Naive thymus-derived CD8-positive, alpha-beta T cell (primary cell): ENCODE results near the gene CCL20. TPM values are rescaled to one million over a fixed set of nuclear protein-coding genes. Genes with fewer than 3 reads are reported as not detected.

Experiments
- ATAC-seq, 2 donors: fragments of 150-1000 bp; cut with Tn5 transposase in 1 of 2; sonication (Bioruptor Pico), chemical (Tn5 transposase) in 1 of 2; 1 replicate in 1 of 2; 2 replicates in 1 of 2; pipeline ENCODE4 v1.10.0; 2021; ENCODE audit warnings: mild to moderate bottlenecking in 2 of 2, moderate library complexity in 2 of 2
- POLR2A ChIA-PET: fragments of 350-600 bp; sonication (Branson Sonifier 250); formaldehyde crosslinking; loops from one replicate; lab custom pipeline; 2021; ENCODE audit warnings: antibody characterized with exemption; lab: Charles Lee
- DNase-seq, 10 donors: peaks; one replicate each; pipeline versions ENCODE4 v3.0.0 to v3.0.0-alpha.2; 2020 to 2022
- H3K27ac Mint-ChIP-seq, 10 donors: one replicate each; pipeline ENCODE4 v1.8.0; 2020 to 2022; ENCODE audit warnings: mild to moderate bottlenecking in 10 of 10, mixed read lengths in 10 of 10, moderate library complexity in 4 of 10, inconsistent platforms in 1 of 10
- H3K27me3 Mint-ChIP-seq, 5 donors: one replicate each; pipeline ENCODE4 v1.8.0; 2021 to 2022; ENCODE audit warnings: mixed read lengths in 5 of 5
- H3K36me3 Mint-ChIP-seq, 3 donors: one replicate each; pipeline ENCODE4 v1.8.0; 2020 to 2022; ENCODE audit warnings: mixed read lengths in 3 of 3, mild to moderate bottlenecking in 2 of 3, inconsistent platforms in 1 of 3
- H3K4me1 Mint-ChIP-seq, 4 donors: one replicate each; pipeline ENCODE4 v1.8.0; 2021 to 2022; ENCODE audit warnings: mixed read lengths in 4 of 4
- H3K4me3 Mint-ChIP-seq, 10 donors: one replicate each; pipeline ENCODE4 v1.8.0; 2020 to 2022; ENCODE audit warnings: mild to moderate bottlenecking in 10 of 10, mixed read lengths in 10 of 10, moderate library complexity in 6 of 10, inconsistent platforms in 1 of 10
- H3K9me3 Mint-ChIP-seq, 9 donors: one replicate each; pipeline ENCODE4 v1.8.0; 2020 to 2022; ENCODE audit warnings: mixed read lengths in 9 of 9, mild to moderate bottlenecking in 3 of 9, inconsistent platforms in 1 of 9, moderate library complexity in 1 of 9
- polyA plus RNA-seq, 3 donors: library from polyadenylated mRNA; unstranded; fragments of 300-500 nt; fragmentation: Illumina TruSeq; gene quantifications; one replicate each; pipeline ENCODE4 v1.2.3, GENCODE V29; 2021
- total RNA-seq, 8 experiments: library from RNA in 2 of 8; stranded (reverse) in 2 of 8; gene quantifications; one replicate each; pipeline ENCODE4 v1.2.3 and lab custom pipeline; 2021 to 2026

The CCL20 gene
- total and polyA plus RNA-seq, 5 experiments from 2014 or later = not detected

DNA sequence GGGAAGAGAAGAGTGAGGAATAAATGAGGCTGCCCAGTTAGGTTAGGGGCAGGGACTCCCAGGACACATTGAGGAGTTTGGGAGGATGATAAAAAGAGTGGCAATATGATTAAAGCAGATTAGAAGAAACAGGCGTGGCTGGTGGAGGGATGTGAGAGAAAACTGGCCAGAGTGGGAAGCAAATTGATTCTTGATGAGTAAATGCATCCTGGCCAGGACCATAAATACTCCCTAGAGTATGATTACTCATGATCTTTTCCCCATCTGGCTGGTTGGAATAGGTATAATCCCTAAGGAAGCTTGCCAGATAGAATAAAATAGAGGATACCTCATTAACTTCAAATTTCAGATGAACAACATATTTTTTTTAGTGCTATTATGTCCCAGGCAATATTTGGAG is 36.3 kb downstream of the CCL20 start:
- peak overlapping the region in 1 of 10 donors; percentile 14 for H3K27ac Mint-ChIP-seq
- no peaks in the 10 kb centered on the region for H3K36me3 Mint-ChIP-seq
- ATAC-seq = no peak
- POLR2A ChIA-PET = no interaction called here
- no peaks in the 10 kb centered on the region for H3K4me1 Mint-ChIP-seq
- peaks cover 0 to 2% (median 0%) of the 10 kb centered on the region in 9 donors for H3K9me3 Mint-ChIP-seq
- no peak for DNase-seq
- H3K27me3 Mint-ChIP-seq = peaks cover 1 to 30% (median 15%) of the 10 kb centered on the region in 5 donors
- no peak overlapping the region for H3K4me3 Mint-ChIP-seq

- no peak for ATAC-seq
- no peaks in the 10 kb centered on the region for H3K36me3 Mint-ChIP-seq
- H3K9me3 Mint-ChIP-seq = peaks cover 0 to 2% (median 0%) of the 10 kb centered on the region in 9 donors
- POLR2A ChIA-PET = no interaction called here
- no peaks in the 10 kb centered on the region for H3K4me1 Mint-ChIP-seq
- H3K27me3 Mint-ChIP-seq = peaks cover 3 to 30% (median 15%) of the 10 kb centered on the region in 5 donors
- no peak overlapping the region for H3K4me3 Mint-ChIP-seq
- H3K27ac Mint-ChIP-seq = no peak overlapping the region
- DNase-seq = no peak
Observed at GRCh38 chr2:227853204-227853629, 39.6 kb downstream of the CCL20 start.

DNA sequence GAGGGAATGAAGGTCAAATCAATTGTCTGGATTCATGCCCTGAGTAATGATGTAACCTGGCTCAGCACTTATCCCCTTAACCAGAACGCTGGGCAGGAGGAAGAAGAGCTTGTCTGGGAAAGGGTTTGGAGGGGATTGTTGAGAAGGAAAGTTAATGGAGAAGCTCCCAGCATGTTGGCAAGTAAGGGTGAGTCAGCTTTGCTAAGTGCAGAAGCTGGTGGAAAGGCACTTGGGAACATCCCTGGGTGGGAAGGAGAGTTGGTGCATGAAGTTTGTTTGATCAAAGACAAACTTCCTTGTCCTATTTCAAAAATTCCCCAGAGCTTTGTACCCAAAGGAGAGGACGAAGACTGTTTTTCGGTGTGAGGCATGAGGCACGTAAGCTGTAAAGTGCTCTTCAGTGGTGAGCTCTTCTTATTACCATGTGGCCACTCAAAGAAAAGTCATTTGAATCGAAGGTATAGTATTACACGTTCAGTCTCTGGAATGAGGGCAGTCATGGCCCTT is 40.2 kb downstream of the CCL20 start:
- no peak for ATAC-seq
- H3K4me1 Mint-ChIP-seq = no peaks in the 10 kb centered on the region
- POLR2A ChIA-PET = no interaction called here
- H3K27me3 Mint-ChIP-seq = peaks cover 3 to 30% (median 15%) of the 10 kb centered on the region in 5 donors
- peaks cover 0 to 2% (median 0%) of the 10 kb centered on the region in 9 donors for H3K9me3 Mint-ChIP-seq
- no peak overlapping the region for H3K27ac Mint-ChIP-seq
- DNase-seq = no peak
- no peak overlapping the region for H3K4me3 Mint-ChIP-seq
- H3K36me3 Mint-ChIP-seq = no peaks in the 10 kb centered on the region

DNA sequence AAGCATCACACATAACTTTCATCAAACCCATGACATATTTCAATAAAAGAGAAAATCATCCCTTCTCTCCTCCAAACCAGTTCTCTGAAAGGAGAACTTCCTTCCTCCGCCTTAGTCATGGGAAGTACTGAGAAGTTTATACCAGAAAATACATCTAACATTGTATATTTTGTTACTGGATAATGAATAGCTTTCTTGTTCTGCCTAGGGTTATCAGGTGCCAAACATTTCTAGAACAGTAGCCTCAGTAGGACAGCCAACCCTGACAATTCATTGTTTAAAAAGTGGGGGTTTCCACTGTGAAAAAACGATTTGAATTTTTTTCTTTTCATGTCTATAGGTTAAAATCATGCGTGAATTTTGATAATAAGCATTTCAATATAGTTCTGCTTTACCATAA is 41.8 kb downstream of the CCL20 start:
- POLR2A ChIA-PET = no interaction called here
- Mint-ChIP-seq H3K4me1 (no peaks in the 10 kb centered on the region), H3K9me3 (peaks cover 0 to 2% (median 0%) of the 10 kb centered on the region in 9 donors), H3K27me3 (peaks cover 3 to 25% (median 15%) of the 10 kb centered on the region in 5 donors), H3K4me3 (no peak overlapping the region), H3K27ac (no peak overlapping the region), H3K36me3 (no peaks in the 10 kb centered on the region)
- ATAC-seq = no peak
- DNase-seq = no peak

- DNase-seq (no peak), ATAC-seq (no peak)
- Mint-ChIP-seq H3K4me1 (peaks cover 0 to 1% (median 0%) of the 10 kb centered on the region in 4 donors), H3K27ac (peak overlapping the region in 1 of 10 donors; percentile 69), H3K9me3 (no peaks in the 10 kb centered on the region), H3K27me3 (peaks cover 3 to 20% (median 15%) of the 10 kb centered on the region in 5 donors), H3K36me3 (no peaks in the 10 kb centered on the region), H3K4me3 (no peak overlapping the region)
- POLR2A ChIA-PET = no interaction called here
Observed at GRCh38 chr2:227856697-227857096, 43.1 kb downstream of the CCL20 start.

GRCh38 chr2:227860221-227860641 is 46.6 kb downstream of the CCL20 start:
- H3K4me3 Mint-ChIP-seq = no peak overlapping the region
- POLR2A ChIA-PET = no interaction called here
- DNase-seq (no peak), ATAC-seq (no peak)
- no peaks in the 10 kb centered on the region for H3K36me3 Mint-ChIP-seq
- H3K27ac Mint-ChIP-seq = no peak overlapping the region
- H3K27me3 Mint-ChIP-seq = peaks cover 0 to 12% (median under 1%) of the 10 kb centered on the region in 5 donors
- H3K9me3 Mint-ChIP-seq = no peaks in the 10 kb centered on the region
- peaks cover 0 to 1% (median 0%) of the 10 kb centered on the region in 4 donors for H3K4me1 Mint-ChIP-seq

- peaks cover 0 to 12% (median 0%) of the 10 kb centered on the region in 5 donors for H3K27me3 Mint-ChIP-seq
- H3K4me1 Mint-ChIP-seq = peaks cover 0 to 1% (median 0%) of the 10 kb centered on the region in 4 donors
- POLR2A ChIA-PET = no interaction called here
- no peak overlapping the region for H3K4me3 Mint-ChIP-seq
- ATAC-seq (no peak), DNase-seq (no peak)
- H3K36me3 Mint-ChIP-seq = no peaks in the 10 kb centered on the region
- H3K9me3 Mint-ChIP-seq = no peaks in the 10 kb centered on the region
- H3K27ac Mint-ChIP-seq = no peak overlapping the region
Observed at GRCh38 chr2:227861011-227861410, 47.4 kb downstream of the CCL20 start.

- H3K4me1 Mint-ChIP-seq = peaks cover 0 to 1% (median 0%) of the 10 kb centered on the region in 4 donors
- ATAC-seq (no peak), DNase-seq (no peak)
- no peak overlapping the region for H3K27ac Mint-ChIP-seq
- no peaks in the 10 kb centered on the region for H3K9me3 Mint-ChIP-seq
- H3K36me3 Mint-ChIP-seq = no peaks in the 10 kb centered on the region
- H3K27me3 Mint-ChIP-seq = peaks cover 0 to 8% (median 6%) of the 10 kb centered on the region in 5 donors
- POLR2A ChIA-PET = no interaction called here
- H3K4me3 Mint-ChIP-seq = no peak overlapping the region
Observed at GRCh38 chr2:227862227-227862740, 48.6 kb downstream of the CCL20 start.

GRCh38 chr2:227862741-227863588 is 49.3 kb downstream of the CCL20 start:
- no peaks in the 10 kb centered on the region for H3K9me3 Mint-ChIP-seq
- DNase-seq (no peak), ATAC-seq (no peak)
- peaks cover 0 to 1% (median 0%) of the 10 kb centered on the region in 4 donors for H3K4me1 Mint-ChIP-seq
- no peak overlapping the region for H3K27ac Mint-ChIP-seq
- POLR2A ChIA-PET = no interaction called here
- H3K4me3 Mint-ChIP-seq = no peak overlapping the region
- H3K36me3 Mint-ChIP-seq = no peaks in the 10 kb centered on the region
- H3K27me3 Mint-ChIP-seq = peaks cover 0 to 9% (median 6%) of the 10 kb centered on the region in 5 donors

DNA sequence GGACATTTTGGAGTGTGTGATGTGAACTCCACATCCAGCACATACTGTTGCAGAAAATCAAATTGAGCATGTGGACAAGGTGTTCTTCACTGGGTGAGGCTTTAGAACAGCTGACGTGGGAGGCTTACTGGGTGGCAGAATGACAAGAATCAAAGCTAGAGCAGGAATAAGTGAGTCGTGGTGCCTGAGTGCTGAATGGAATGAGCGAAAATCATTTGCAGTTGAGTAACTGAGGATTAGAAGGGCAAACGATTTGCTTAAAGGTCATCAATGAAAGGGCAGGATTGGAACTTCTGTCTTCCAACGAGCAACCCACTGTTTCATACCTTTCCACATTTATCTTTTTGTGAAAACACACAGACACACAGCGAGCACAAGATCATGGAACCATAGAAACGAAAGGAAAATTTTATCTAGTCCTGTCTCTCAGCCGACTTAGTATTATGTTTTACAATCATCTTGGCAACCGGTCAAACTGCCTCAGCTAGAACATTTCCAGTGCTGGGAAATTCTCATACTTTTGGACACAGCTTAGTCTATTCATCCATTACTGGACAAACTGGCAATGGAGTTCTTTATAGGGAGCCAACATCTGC is 50.6 kb downstream of the CCL20 start:
- DNase-seq = no peak
- Mint-ChIP-seq H3K4me1 (peaks cover 0 to 1% (median 0%) of the 10 kb centered on the region in 4 donors), H3K9me3 (peaks cover 0 to under 1% (median 0%) of the 10 kb centered on the region in 9 donors), H3K27ac (no peak overlapping the region), H3K36me3 (no peaks in the 10 kb centered on the region), H3K4me3 (no peak overlapping the region), H3K27me3 (peaks cover 0 to 11% (median 4%) of the 10 kb centered on the region in 5 donors)
- no peak for ATAC-seq
- POLR2A ChIA-PET = interaction anchor here (0.6 kb wide), 1 partner anchor 1029 kb away, joined by 3 read pairs; the partner anchor contains the start of gene RHBDD1

DNA sequence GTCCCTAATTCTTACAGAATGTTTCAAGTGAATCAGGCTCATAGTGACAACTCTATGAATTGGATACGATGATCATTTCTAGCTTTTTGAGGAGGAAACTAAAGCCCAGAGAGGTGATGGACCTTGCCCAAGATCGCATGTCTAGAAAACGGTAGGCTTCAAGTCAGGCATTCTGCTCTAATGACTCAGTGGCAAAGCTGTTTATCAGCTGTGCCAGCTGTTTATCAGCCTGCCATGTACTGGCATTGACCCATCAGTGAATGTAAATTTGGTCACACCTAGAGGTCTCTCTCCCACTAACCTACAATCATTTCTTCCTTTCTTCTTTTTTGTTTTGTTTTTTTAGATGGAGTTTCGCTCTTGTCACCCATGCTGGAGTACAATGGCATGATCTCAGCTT is 51.6 kb downstream of the CCL20 start:
- Mint-ChIP-seq H3K4me3 (no peak overlapping the region), H3K4me1 (peaks cover 0 to 1% (median 0%) of the 10 kb centered on the region in 4 donors), H3K27ac (no peak overlapping the region), H3K27me3 (peaks cover 0 to 17% (median 9%) of the 10 kb centered on the region in 5 donors), H3K36me3 (no peaks in the 10 kb centered on the region), H3K9me3 (peaks cover 0 to 5% (median 0%) of the 10 kb centered on the region in 9 donors)
- ATAC-seq (no peak), DNase-seq (no peak)
- POLR2A ChIA-PET = no interaction called here
